Hepatocyte (in vitro differentiated cells): Measurements from ENCODE around the gene CAPZA2. TPM values are rescaled to one million over a fixed set of nuclear protein-coding genes. Genes with fewer than 3 reads are reported as not detected.
"Not testable (repeated sequence)": the region's sequence is repeated elsewhere in the genome, so short reads cannot be mapped to it uniquely, and the experiment has no call there.

ENCODE experiments used
- DNase-seq: peaks from one replicate; pipeline ENCODE4 v3.0.0-alpha.2; 2016; ENCODE audit warnings: low spot score
- H2AFZ ChIP-seq: fragments of 200-600 bp; sonication (generic); 2 replicates; pipeline ENCODE4 v1.6.0; 2016; ENCODE audit warnings: antibody characterized with exemption, mild to moderate bottlenecking
- H3K27ac ChIP-seq: fragments of 200-600 bp; sonication (generic); 2 replicates; pipeline ENCODE4 v1.5.1; 2016; ENCODE audit warnings: mild to moderate bottlenecking
- H3K27me3 ChIP-seq: fragments of 200-600 bp; sonication (generic); 2 replicates; pipeline ENCODE4 v1.6.1; 2016
- H3K36me3 ChIP-seq: fragments of 200-600 bp; sonication (generic); replicated peaks from 2 replicates; pipeline ENCODE4 v1.5.1; 2016; ENCODE audit warnings: low read depth; ENCODE audit not compliant: insufficient read depth
- H3K4me1 ChIP-seq: fragments of 200-600 bp; sonication (generic); 2 replicates; pipeline ENCODE4 v1.5.1; 2016; ENCODE audit warnings: mild to moderate bottlenecking, moderate library complexity; ENCODE audit not compliant: insufficient read depth
- H3K4me2 ChIP-seq: fragments of 200-600 bp; sonication (generic); 2 replicates; pipeline ENCODE4 v1.6.0; 2016
- H3K4me3 ChIP-seq: fragments of 200-600 bp; sonication (generic); 2 replicates; pipeline ENCODE4 v1.5.1; 2016; ENCODE audit warnings: mild to moderate bottlenecking
- H3K79me2 ChIP-seq: fragments of 200-600 bp; sonication (generic); 2 replicates; pipeline ENCODE4 v1.6.0; 2017; ENCODE audit warnings: mild to moderate bottlenecking
- H3K9me2 ChIP-seq: fragments of 200-600 bp; sonication (generic); replicated peaks from 2 replicates; pipeline ENCODE4 v1.6.0; 2017; ENCODE audit warnings: mild to moderate bottlenecking; ENCODE audit not compliant: insufficient read depth
- H3K9me3 ChIP-seq: fragments of 200-600 bp; sonication (generic); 2 replicates; pipeline ENCODE4 v1.5.1; 2016; ENCODE audit warnings: low read depth, mild to moderate bottlenecking
- H4K20me1 ChIP-seq: fragments of 200-600 bp; sonication (generic); 2 replicates; pipeline ENCODE4 v1.6.0; 2016; ENCODE audit warnings: mild to moderate bottlenecking; ENCODE audit not compliant: insufficient read depth, poor library complexity, severe bottlenecking
- CTCF ChIP-seq: fragments of 200-600 bp; sonication (generic); IDR thresholded peaks from 2 replicates; pipeline ENCODE4 v1.5.1; 2016; ENCODE audit warnings: antibody characterized with exemption, mild to moderate bottlenecking; ENCODE audit not compliant: poor library complexity
- EZH2 ChIP-seq: fragments of 200-600 bp; sonication (generic); IDR thresholded peaks from 2 replicates; pipeline ENCODE4 v1.6.1; 2016; ENCODE audit warnings: antibody characterized with exemption, mild to moderate bottlenecking, borderline replicate concordance
- EZH2phosphoT487 ChIP-seq: fragments of 200-600 bp; sonication (generic); IDR thresholded peaks from one replicate; pipeline ENCODE4 v1.6.1; 2018; ENCODE audit warnings: antibody characterized with exemption, mild to moderate bottlenecking, low read depth, moderate library complexity; ENCODE audit not compliant: unreplicated experiment, severe bottlenecking
- WGBS: methylation state at CpG from one replicate; pipeline ENCODE4 v1.1.6; 2016; ENCODE audit warnings: low lambda C conversion rate; ENCODE audit errors: missing lambda C conversion rate; 5-methylcytosine and 5-hydroxymethylcytosine counted together
- polyA plus RNA-seq: library from polyadenylated mRNA; unstranded; fragments of >200 nt; fragmentation: Nextera tagmentation; extraction: Ambion mirVana; gene quantifications from 2 replicates; pipeline ENCODE4 v1.2.1, GENCODE V29; 2016
- total RNA-seq: library from RNA; depleted of rRNA; stranded (reverse); fragments of >200 nt; gene quantifications from 2 replicates; pipeline ENCODE4 v1.2.3, GENCODE V29; 2014

CAPZA2 gene
- total RNA-seq (143 and 154 TPM in 2 replicates), polyA plus RNA-seq (141 and 151 TPM in 2 replicates)

- no peaks in the 10 kb centered on the region for H3K9me3 ChIP-seq
- peak within 1 kb of the TSS; percentile 92 for H3K4me2 ChIP-seq
- peaks cover 7% of the 10 kb centered on the region for H3K4me1 ChIP-seq
- peak within 1 kb of the TSS; percentile 92 for H3K4me3 ChIP-seq
- WGBS: 2% methylated on average over 52 of the region's 80 CpGs
- peaks cover 46% of the 10 kb centered on the region for H3K79me2 ChIP-seq
- no peaks in the 10 kb centered on the region for H3K9me2 ChIP-seq
- H2AFZ ChIP-seq: peak within 1 kb of the TSS; percentile 88
- TF ChIP-seq EZH2phosphoT487: no peak
- no peak for TF ChIP-seq EZH2
- no peak for TF ChIP-seq CTCF
- H4K20me1 ChIP-seq: peaks cover 42% of the 10 kb centered on the region
- DNase-seq: peak; percentile 98
- H3K27ac ChIP-seq: peak within 1 kb of the TSS; percentile 99
- no peaks in the 10 kb centered on the region for H3K27me3 ChIP-seq
- no peaks in the 10 kb centered on the region for H3K36me3 ChIP-seq
Observed at GRCh38 chr7:116862234-116862950, at the start of gene CAPZA2. CAPZA2 (plus strand) TSS chr7:116862587; CDS start chr7:116862612, 25 bp downstream.

- TF ChIP-seq EZH2 (no peak), CTCF (no peak)
- no peaks in the 10 kb centered on the region for H3K36me3 ChIP-seq
- no peaks in the 10 kb centered on the region for H3K79me2 ChIP-seq
- peak overlapping the region; percentile 85 for H3K27ac ChIP-seq
- DNase-seq: peak; percentile 54
- no peak overlapping the region for H2AFZ ChIP-seq
- H3K9me2 ChIP-seq: no peaks in the 10 kb centered on the region
- H3K4me3 ChIP-seq: no peak overlapping the region
- 57% methylated on average over 2 of the region's 2 CpGs for WGBS
- no peaks in the 10 kb centered on the region for H3K9me3 ChIP-seq
- peak overlapping the region; percentile 1 for H3K4me2 ChIP-seq
- H3K27me3 ChIP-seq: no peaks in the 10 kb centered on the region
- no peaks in the 10 kb centered on the region for H4K20me1 ChIP-seq
- H3K4me1 ChIP-seq: peaks cover 6% of the 10 kb centered on the region
Observed at GRCh38 chr7:116812860-116813259, 49.5 kb upstream of the CAPZA2 start.

- peak overlapping the region; percentile 85 for H3K27ac ChIP-seq
Observed at GRCh38 chr7:116813371-116813770, 49.0 kb upstream of the CAPZA2 start.

GRCh38 chr7:116815041-116815440, 47.3 kb upstream of the CAPZA2 start:
- no peaks in the 10 kb centered on the region for H3K36me3 ChIP-seq
- H3K9me2 ChIP-seq: no peaks in the 10 kb centered on the region
- H2AFZ ChIP-seq: no peak overlapping the region
- 75% methylated on average over 3 of the region's 3 CpGs for WGBS
- H3K4me1 ChIP-seq: no peaks in the 10 kb centered on the region
- H3K4me3 ChIP-seq: no peak overlapping the region
- no peaks in the 10 kb centered on the region for H3K79me2 ChIP-seq
- no peaks in the 10 kb centered on the region for H3K27me3 ChIP-seq
- no peak overlapping the region for H3K4me2 ChIP-seq
- DNase-seq: no peak
- no peaks in the 10 kb centered on the region for H3K9me3 ChIP-seq
- TF ChIP-seq EZH2: no peak
- TF ChIP-seq EZH2phosphoT487: no peak
- no peak for TF ChIP-seq CTCF
- H4K20me1 ChIP-seq: no peaks in the 10 kb centered on the region
- H3K27ac ChIP-seq: no peak overlapping the region

More at GRCh38 chr7:116813371-116813770, 49.0 kb upstream of the CAPZA2 start:
- H3K4me2 ChIP-seq, H3K4me3 ChIP-seq, H3K4me1 ChIP-seq, H3K79me2 ChIP-seq, H3K36me3 ChIP-seq, H3K27me3 ChIP-seq, DNase-seq, H3K9me2 ChIP-seq, H2AFZ ChIP-seq, H3K9me3 ChIP-seq, H4K20me1 ChIP-seq: not testable (repeated sequence)
- WGBS: 94% methylated on average over 3 of the region's 3 CpGs
